GM21515 (cell line): ENCODE measurements around the gene CMIP.

ENCODE experiments used
- ATAC-seq: cut with Tn5 transposase; IDR thresholded peaks from one replicate; pipeline ENCODE4 v1.9.1; 2021; ENCODE audit not compliant: unreplicated experiment

CMIP gene

GRCh38 chr16:81633147-81633619, 188.6 kb downstream of the CMIP start:
- ATAC-seq: no peak

GRCh38 chr16:81633680-81634379, 189.2 kb downstream of the CMIP start:
- ATAC-seq: no peak

GRCh38 chr16:81634380-81635062, 189.9 kb downstream of the CMIP start:
- ATAC-seq: no peak

- no peak for ATAC-seq
These were observed 190.7 kb downstream of the CMIP start for GRCh38 chr16:81635063-81635937.

GRCh38 chr16:81636298-81636993, 191.8 kb downstream of the CMIP start:
- ATAC-seq: no peak

- no peak for ATAC-seq
These were observed 193.0 kb downstream of the CMIP start for GRCh38 chr16:81637336-81638235.

GRCh38 chr16:81638286-81638945, 193.8 kb downstream of the CMIP start:
- ATAC-seq: no peak

- ATAC-seq: no peak
These were observed 194.7 kb downstream of the CMIP start for GRCh38 chr16:81639348-81639747.

- ATAC-seq: no peak
These were observed 195.5 kb downstream of the CMIP start for GRCh38 chr16:81639931-81640680.

GRCh38 chr16:81640681-81641070, 196.1 kb downstream of the CMIP start:
- ATAC-seq: no peak

- ATAC-seq: no peak
These were observed 196.9 kb downstream of the CMIP start for GRCh38 chr16:81641395-81642106.

- no peak for ATAC-seq
These were observed 197.5 kb downstream of the CMIP start for GRCh38 chr16:81642107-81642436.

- no peak for ATAC-seq
These were observed 198.3 kb downstream of the CMIP start for GRCh38 chr16:81642943-81643342.

GRCh38 chr16:81645266-81645694, 200.7 kb downstream of the CMIP start:
- ATAC-seq: no peak

- ATAC-seq: no peak
These were observed 201.3 kb downstream of the CMIP start for GRCh38 chr16:81645925-81646324.

- no peak for ATAC-seq
These were observed 202.0 kb downstream of the CMIP start for GRCh38 chr16:81646561-81646960.

GRCh38 chr16:81647527-81647926, 202.9 kb downstream of the CMIP start:
- ATAC-seq: no peak

GRCh38 chr16:81649561-81650184, 205.1 kb downstream of the CMIP start:
- ATAC-seq: no peak
